ENCODE results near the gene POGLUT2. TPM values are rescaled to one million over a fixed set of nuclear protein-coding genes. Genes with fewer than 3 reads are reported as not detected.

The POGLUT2 gene
- total and polyA plus RNA-seq, 10 of the 15 experiments (the other 5 are each of a cell fraction or from before 2014, with no cell fraction given), result 2.9 to 11.3 (median 7.6) TPM

DNA sequence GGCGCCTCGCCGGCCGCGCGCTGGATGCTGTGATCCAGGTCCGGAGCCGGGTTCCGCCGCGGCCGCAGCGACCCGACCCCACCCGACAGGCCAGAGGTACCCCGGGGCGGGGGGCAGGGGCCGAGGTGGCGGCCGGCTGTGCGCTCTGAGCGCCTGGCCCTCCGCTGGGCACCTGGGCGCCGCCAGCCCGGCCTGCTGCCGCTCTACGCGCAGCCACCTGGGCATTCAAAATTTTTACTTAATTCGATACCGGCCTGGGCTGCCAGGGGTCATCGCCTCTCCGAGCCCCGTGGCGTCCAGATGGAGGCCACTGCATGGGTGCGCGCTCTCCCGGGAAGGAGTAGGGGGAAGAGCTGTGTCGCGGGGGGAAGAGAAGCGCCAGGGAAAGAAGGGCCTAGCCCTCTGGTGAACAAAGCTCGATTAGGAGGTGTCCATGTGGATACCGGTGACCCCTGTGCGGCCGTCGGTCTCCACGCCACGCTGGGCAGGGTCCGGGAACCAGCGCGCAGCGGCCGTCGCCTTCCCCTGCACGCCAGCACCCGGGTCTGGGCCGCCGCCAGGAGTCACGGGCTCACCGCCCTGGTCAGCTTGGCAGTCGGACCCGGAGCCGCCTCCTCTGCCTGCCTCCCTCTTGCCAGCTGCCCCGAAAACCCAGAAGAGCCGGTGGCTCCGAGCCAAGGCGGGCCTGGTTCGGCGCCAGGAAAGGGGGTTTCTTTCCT lies 809 bp upstream of the POGLUT2 start:
- H4K20me1 ChIP-seq (ENCODE audit: control insufficient read depth, insufficient read depth), result no peaks in the 10 kb centered on the region
- H3K36me3 ChIP-seq (ENCODE audit: control insufficient read depth in 2 of 2, insufficient read depth in 2 of 2, low read length in 1 of 2), result no peaks in the 10 kb centered on the region
- DNase-seq (ENCODE audit: low read depth, low spot score) (no peak), FAIRE-seq (no peak), ATAC-seq (peak; percentile 33)
- CTCF ChIA-PET, result interaction anchor here (0.6 to 4.3 kb wide), 13 partner anchors 9 to 221 kb away, joined by 3 to 21 read pairs (median 3); partner anchors contain the start of genes ERCC5, TEX30 and TPP2
- H3K27me3 ChIP-seq (replicated peaks in 1 of 2; ENCODE audit: control insufficient read depth in 2 of 2, insufficient read depth in 2 of 2, low read length in 1 of 2), result no peaks in the 10 kb centered on the region
- H3K79me2 ChIP-seq (ENCODE audit: control insufficient read depth, insufficient read depth, low read length), result peaks cover 18% of the 10 kb centered on the region
- WGBS (ENCODE audit: insufficient coverage, insufficient replicate concordance, low lambda C conversion rate, missing lambda C conversion rate), result 1% methylated on average over 62 of the region's 69 CpGs
- POLR2A ChIA-PET, result interaction anchor here (0.8 to 3.4 kb wide), 9 partner anchors 9 to 206 kb away, joined by 3 to 16 read pairs (median 4); partner anchors contain the start of genes ERCC5 and TEX30
- peak overlapping the region; percentile 77 for H3K4me3 ChIP-seq
- H3K9ac ChIP-seq (ENCODE audit: control insufficient read depth, insufficient read depth, low read length), result peak overlapping the region; percentile 87
- H3K27ac ChIP-seq (ENCODE audit: control insufficient read depth, insufficient read depth), result peak overlapping the region; percentile 71
- SMC1A ChIA-PET (ENCODE audit: uncharacterized antibody, unreplicated experiment), result interaction anchor here (1.0 to 3.7 kb wide), 6 partner anchors 9 to 204 kb away, joined by 3 to 22 read pairs (median 3); partner anchors contain the start of genes ERCC5 and TEX30
- BruUV-seq (replicated peaks), result no TSS peak
- H3K9me3 ChIP-seq (replicated peaks; ENCODE audit: control insufficient read depth, insufficient read depth, low read length), result no peaks in the 10 kb centered on the region
- RAD21 ChIA-PET (ENCODE audit: unreplicated experiment), result interaction anchor here (1.6 kb wide), 1 partner anchor 15 kb away, joined by 6 read pairs; no protein-coding TSS in a partner anchor
- H2AFZ ChIP-seq (ENCODE audit: control insufficient read depth, low read depth, low read length), result peak overlapping the region; percentile 98
- H3K4me2 ChIP-seq (ENCODE audit: control insufficient read depth, insufficient read depth), result peak overlapping the region; percentile 85
- in situ Hi-C loops (cut with MboI) (no loop called here), intact Hi-C loops (cut with micrococcal nuclease; ENCODE audit: unreplicated experiment) (loop anchor here (1.0 kb wide), 3 partner anchors 26 to 203 kb away; partner anchors contain the start of genes ERCC5, TEX30 and TPP2)
- peaks cover 5% of the 10 kb centered on the region; the same call in 1 of the 2 replicates for H3K4me1 ChIP-seq (ENCODE audit: control insufficient read depth, insufficient read depth, low read length)
- TF ChIP-seq, protein P1, sequence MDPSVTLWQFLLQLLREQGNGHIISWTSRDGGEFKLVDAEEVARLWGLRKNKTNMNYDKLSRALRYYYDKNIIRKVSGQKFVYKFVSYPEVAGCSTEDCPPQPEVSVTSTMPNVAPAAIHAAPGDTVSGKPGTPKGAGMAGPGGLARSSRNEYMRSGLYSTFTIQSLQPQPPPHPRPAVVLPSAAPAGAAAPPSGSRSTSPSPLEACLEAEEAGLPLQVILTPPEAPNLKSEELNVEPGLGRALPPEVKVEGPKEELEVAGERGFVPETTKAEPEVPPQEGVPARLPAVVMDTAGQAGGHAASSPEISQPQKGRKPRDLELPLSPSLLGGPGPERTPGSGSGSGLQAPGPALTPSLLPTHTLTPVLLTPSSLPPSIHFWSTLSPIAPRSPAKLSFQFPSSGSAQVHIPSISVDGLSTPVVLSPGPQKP (IDR thresholded peaks at IDR 0.05; ENCODE audit: low read depth, low read length), result no peak
- TF ChIP-seq LARP7 (IDR thresholded peaks at IDR 0.05) (peak; percentile 76), ZNF207 (IDR thresholded peaks at IDR 0.05; ENCODE audit: borderline replicate concordance) (no peak), RELA (IDR thresholded peaks at IDR 0.05; ENCODE audit: borderline replicate concordance, partially characterized antibody) (no peak), SMARCA5 (IDR thresholded peaks at IDR 0.05) (0 out of 2 replicates have a peak, but pooled peaks have one; percentile 32), TCF7 (IDR thresholded peaks at IDR 0.05; ENCODE audit: borderline replicate concordance) (no peak), CBFB (IDR thresholded peaks at IDR 0.05; ENCODE audit: low read depth) (no peak), NRF1 (conservative IDR thresholded peaks at IDR 0.05; ENCODE audit: low read depth, low read length) (no peak), DPF2 (IDR thresholded peaks at IDR 0.05) (no peak), HDAC6 (IDR thresholded peaks at IDR 0.05; ENCODE audit: unreplicated experiment) (peak; percentile 73)
- TF ChIP-seq, protein P2, sequence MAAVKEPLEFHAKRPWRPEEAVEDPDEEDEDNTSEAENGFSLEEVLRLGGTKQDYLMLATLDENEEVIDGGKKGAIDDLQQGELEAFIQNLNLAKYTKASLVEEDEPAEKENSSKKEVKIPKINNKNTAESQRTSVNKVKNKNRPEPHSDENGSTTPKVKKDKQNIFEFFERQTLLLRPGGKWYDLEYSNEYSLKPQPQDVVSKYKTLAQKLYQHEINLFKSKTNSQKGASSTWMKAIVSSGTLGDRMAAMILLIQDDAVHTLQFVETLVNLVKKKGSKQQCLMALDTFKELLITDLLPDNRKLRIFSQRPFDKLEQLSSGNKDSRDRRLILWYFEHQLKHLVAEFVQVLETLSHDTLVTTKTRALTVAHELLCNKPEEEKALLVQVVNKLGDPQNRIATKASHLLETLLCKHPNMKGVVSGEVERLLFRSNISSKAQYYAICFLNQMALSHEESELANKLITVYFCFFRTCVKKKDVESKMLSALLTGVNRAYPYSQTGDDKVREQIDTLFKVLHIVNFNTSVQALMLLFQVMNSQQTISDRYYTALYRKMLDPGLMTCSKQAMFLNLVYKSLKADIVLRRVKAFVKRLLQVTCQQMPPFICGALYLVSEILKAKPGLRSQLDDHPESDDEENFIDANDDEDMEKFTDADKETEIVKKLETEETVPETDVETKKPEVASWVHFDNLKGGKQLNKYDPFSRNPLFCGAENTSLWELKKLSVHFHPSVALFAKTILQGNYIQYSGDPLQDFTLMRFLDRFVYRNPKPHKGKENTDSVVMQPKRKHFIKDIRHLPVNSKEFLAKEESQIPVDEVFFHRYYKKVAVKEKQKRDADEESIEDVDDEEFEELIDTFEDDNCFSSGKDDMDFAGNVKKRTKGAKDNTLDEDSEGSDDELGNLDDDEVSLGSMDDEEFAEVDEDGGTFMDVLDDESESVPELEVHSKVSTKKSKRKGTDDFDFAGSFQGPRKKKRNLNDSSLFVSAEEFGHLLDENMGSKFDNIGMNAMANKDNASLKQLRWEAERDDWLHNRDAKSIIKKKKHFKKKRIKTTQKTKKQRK (IDR thresholded peaks at IDR 0.05; ENCODE audit: low read depth, low read length), result no peak
- TF ChIP-seq, protein P3, sequence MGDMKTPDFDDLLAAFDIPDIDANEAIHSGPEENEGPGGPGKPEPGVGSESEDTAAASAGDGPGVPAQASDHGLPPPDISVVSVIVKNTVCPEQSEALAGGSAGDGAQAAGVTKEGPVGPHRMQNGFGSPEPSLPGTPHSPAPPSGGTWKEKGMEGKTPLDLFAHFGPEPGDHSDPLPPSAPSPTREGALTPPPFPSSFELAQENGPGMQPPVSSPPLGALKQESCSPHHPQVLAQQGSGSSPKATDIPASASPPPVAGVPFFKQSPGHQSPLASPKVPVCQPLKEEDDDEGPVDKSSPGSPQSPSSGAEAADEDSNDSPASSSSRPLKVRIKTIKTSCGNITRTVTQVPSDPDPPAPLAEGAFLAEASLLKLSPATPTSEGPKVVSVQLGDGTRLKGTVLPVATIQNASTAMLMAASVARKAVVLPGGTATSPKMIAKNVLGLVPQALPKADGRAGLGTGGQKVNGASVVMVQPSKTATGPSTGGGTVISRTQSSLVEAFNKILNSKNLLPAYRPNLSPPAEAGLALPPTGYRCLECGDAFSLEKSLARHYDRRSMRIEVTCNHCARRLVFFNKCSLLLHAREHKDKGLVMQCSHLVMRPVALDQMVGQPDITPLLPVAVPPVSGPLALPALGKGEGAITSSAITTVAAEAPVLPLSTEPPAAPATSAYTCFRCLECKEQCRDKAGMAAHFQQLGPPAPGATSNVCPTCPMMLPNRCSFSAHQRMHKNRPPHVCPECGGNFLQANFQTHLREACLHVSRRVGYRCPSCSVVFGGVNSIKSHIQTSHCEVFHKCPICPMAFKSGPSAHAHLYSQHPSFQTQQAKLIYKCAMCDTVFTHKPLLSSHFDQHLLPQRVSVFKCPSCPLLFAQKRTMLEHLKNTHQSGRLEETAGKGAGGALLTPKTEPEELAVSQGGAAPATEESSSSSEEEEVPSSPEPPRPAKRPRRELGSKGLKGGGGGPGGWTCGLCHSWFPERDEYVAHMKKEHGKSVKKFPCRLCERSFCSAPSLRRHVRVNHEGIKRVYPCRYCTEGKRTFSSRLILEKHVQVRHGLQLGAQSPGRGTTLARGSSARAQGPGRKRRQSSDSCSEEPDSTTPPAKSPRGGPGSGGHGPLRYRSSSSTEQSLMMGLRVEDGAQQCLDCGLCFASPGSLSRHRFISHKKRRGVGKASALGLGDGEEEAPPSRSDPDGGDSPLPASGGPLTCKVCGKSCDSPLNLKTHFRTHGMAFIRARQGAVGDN (IDR thresholded peaks at IDR 0.05), result 0 out of 2 replicates have a peak, but pooled peaks have one; percentile 17
